ENCODE results near the gene CENPF. TPM values are rescaled to one million over a fixed set of nuclear protein-coding genes. Genes with fewer than 3 reads are reported as not detected.

The CENPF gene
- total and polyA plus RNA-seq, 9 of the 15 experiments (the other 6 are each of a cell fraction or from before 2014, with no cell fraction given), result 50.6 to 180 (median 98.3) TPM

DNA sequence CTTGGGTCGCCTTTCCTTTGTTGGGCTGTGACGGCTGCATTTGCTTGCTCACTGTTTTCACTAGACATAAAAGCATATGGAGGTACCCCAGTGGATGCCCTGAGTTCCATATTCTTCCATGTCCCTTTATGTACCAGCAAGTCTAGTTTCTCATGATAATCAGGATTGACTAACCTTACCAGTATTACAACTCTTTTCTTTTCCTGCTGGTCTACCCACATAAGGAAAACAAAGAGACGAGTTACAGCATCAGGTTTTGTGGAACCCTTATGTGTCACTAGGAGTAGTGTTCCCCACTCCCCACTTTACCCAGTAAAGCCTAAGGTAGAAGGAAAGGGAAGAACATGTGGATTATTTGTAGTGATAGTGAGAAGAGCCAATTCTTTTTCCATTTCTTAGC is 16.4 kb upstream of the CENPF start:
- ATAC-seq (no peak), FAIRE-seq (no peak), DNase-seq (ENCODE audit: extremely low read depth in 1 of 4, low spot score in 3 of 4) (no peak)
- ChIA-PET CTCF (ENCODE audit: low intra/inter-chr PET ratio) (no interaction called here), POLR2A (interaction anchor here (0.7 kb wide), 1 partner anchor 30 kb away, joined by 3 read pairs; no protein-coding TSS in a partner anchor)
- H3K9me1 ChIP-seq (ENCODE audit: control insufficient read depth, insufficient read depth, low read length), result no peaks in the 10 kb centered on the region
- no peak overlapping the region for H3K9ac ChIP-seq (ENCODE audit: insufficient read depth in 1 of 2, low read depth in 2 of 2, low read length in 2 of 2)
- 0% methylated on average over 3 of the region's 3 CpGs for WGBS (ENCODE audit: insufficient coverage, low coverage, missing lambda C conversion rate)
- no peaks in the 10 kb centered on the region for H3K36me3 ChIP-seq (ENCODE audit: control insufficient read depth, insufficient read depth, low read length)
- intact Hi-C loops (cut with micrococcal nuclease), result loop anchor here (5.0 to 10.0 kb wide), 2 partner anchors 322 to 374 kb away; no protein-coding TSS in a partner anchor
- no peak overlapping the region for H3K4me2 ChIP-seq (ENCODE audit: insufficient read depth, low read length)
- H3K9me3 ChIP-seq (replicated peaks; ENCODE audit: control insufficient read depth, insufficient read depth, low read depth, low read length), result no peaks in the 10 kb centered on the region
- H3K27ac ChIP-seq (ENCODE audit: extremely low read depth, low read depth, low read length), result no peak overlapping the region
- H3K79me2 ChIP-seq (ENCODE audit: control insufficient read depth, insufficient read depth, low read length), result no peaks in the 10 kb centered on the region
- H3K4me3 ChIP-seq, result no peak overlapping the region
- in situ Hi-C loops (cut with MboI), result loop anchor here (5.0 kb wide), 1 partner anchor 249 kb away; no protein-coding TSS in a partner anchor
- BruUV-seq (replicated peaks), result no TSS peak
- no peak overlapping the region for H2AFZ ChIP-seq (ENCODE audit: low read depth, low read length)
- H3K4me1 ChIP-seq (replicated peaks in 1 of 2; ENCODE audit: control insufficient read depth in 2 of 2, insufficient read depth in 2 of 2, low read length in 2 of 2), result no peaks in the 10 kb centered on the region
- no peaks in the 10 kb centered on the region for H4K20me1 ChIP-seq (replicated peaks; ENCODE audit: control insufficient read depth, insufficient read depth, low read length)
- H3K27me3 ChIP-seq (ENCODE audit: control insufficient read depth in 2 of 2, insufficient read depth in 2 of 2, low read length in 2 of 2), result peaks cover 4 to 8% of the 10 kb centered on the region in 2 experiments; a peak in 4 of 5 replicates
- TF ChIP-seq ARID1B (IDR thresholded peaks at IDR 0.05) (no peak), ZNF445 (CRISPR knock-in tag; IDR thresholded peaks at IDR 0.05; ENCODE audit: low read depth) (no peak), JUNB (CRISPR knock-in tag; conservative IDR thresholded peaks at IDR 0.05) (no peak), ZNF695 (CRISPR knock-in tag; IDR thresholded peaks at IDR 0.05) (no peak), ZNF212 (CRISPR knock-in tag; IDR thresholded peaks at IDR 0.05) (no peak), MCM3 (IDR thresholded peaks at IDR 0.05) (no peak), FOXJ3 (CRISPR knock-in tag; IDR thresholded peaks at IDR 0.05) (no peak), ZNF696 (CRISPR knock-in tag; conservative IDR thresholded peaks at IDR 0.05) (no peak)
